HG02938 (cell line): ENCODE results near the gene SNX19.

Experiments used
- ATAC-seq: cut with Tn5 transposase; IDR thresholded peaks from one replicate; pipeline ENCODE4 v1.9.1; 2021; ENCODE audit warnings: mild to moderate bottlenecking, moderate library complexity; ENCODE audit not compliant: unreplicated experiment

SNX19 gene

GRCh38 chr11:130847517-130847916, 68.8 kb downstream of the SNX19 start:
- no peak for ATAC-seq

GRCh38 chr11:130846606-130847005, 69.7 kb downstream of the SNX19 start:
- no peak for ATAC-seq

GRCh38 chr11:130842001-130842400, 74.3 kb downstream of the SNX19 start:
- ATAC-seq = no peak

DNA sequence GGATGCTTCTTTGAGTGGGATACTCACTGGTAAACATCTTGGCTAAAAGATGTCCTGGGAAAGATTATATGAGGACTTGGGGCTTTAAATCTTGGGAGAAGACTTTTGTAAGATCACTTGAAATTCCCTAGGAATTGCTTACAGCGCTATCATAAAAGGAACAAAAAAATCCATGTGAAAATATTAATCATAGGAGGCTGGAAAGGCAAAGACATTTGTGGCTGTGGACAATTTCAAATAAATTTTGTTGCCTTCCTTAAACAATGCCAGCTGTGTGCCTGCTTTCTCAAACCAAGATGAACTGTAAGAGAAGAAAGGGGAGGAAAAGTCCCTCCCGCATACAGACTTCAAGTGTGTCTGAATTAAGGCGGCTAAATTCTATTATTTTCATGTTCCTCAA, 75.6 kb downstream of the SNX19 start:
- ATAC-seq = no peak

GRCh38 chr11:130839981-130840666, 76.2 kb downstream of the SNX19 start:
- no peak for ATAC-seq

DNA sequence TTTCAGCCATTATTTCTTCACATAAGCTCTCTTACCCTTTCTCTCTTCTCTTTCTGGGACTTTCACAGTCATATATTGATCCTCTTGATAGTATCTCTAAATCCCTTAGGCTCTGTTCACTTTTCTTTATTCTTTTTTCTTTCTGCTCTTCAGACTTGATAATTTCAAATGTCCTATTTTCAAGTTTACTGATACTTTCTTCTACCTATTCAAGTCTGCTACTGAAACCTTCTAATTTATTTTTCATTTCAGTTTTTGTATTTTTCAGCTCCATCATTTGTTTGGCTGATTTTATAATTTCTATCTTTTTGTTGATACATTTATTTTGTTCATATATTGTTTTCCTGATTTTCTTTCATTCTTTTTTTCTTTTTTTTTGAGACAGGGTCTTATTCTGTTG, 79.1 kb downstream of the SNX19 start:
- ATAC-seq = no peak

- ATAC-seq = no peak
Observed at GRCh38 chr11:130834886-130835285, 81.4 kb downstream of the SNX19 start.

DNA sequence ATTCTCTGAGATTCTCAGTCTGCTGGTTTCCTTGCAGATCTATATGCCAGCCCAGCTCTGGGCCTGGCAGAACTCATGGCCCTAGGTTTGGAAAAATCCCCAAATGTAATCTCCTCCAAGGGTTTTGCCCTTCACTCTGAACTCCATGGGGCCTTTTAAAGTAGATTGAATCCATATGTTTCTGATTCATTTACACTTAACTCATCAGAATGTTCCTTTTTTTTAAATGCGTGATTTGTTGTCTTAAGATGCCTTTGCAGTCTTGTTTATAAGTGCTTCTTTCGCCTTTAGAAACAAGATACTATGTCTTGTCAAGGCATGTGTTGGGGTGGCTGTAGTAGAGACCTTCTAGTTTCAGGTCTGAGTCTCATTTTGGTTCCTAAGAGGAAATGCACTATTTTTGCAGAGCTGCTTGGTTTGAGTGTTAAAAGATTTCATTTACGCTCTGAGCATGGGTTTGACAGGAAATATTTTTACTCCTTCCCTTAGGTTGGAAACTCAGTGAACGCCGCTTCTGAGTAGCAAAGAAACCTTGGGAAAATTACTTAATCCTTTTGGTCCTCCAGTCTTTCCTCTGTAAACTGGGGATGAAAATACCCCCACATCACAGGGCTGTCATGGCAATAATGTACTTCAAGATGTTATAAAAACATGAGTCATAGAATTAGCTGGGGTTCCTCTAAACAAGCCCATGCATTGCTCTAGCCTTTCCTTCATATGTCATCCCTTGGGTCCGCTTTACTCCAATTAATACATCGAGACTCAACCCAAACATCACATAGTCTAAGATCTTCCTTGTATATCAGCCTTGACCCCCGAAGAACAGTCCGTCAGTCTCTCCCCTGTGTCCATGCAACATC, 83.5 kb downstream of the SNX19 start:
- no peak for ATAC-seq

GRCh38 chr11:130831976-130832375, 84.3 kb downstream of the SNX19 start:
- ATAC-seq = no peak

- ATAC-seq = no peak
Observed at GRCh38 chr11:130831506-130831905, 84.8 kb downstream of the SNX19 start.

GRCh38 chr11:130830566-130830965, 85.7 kb downstream of the SNX19 start:
- no peak for ATAC-seq

GRCh38 chr11:130829920-130830511, 86.3 kb downstream of the SNX19 start:
- no peak for ATAC-seq

DNA sequence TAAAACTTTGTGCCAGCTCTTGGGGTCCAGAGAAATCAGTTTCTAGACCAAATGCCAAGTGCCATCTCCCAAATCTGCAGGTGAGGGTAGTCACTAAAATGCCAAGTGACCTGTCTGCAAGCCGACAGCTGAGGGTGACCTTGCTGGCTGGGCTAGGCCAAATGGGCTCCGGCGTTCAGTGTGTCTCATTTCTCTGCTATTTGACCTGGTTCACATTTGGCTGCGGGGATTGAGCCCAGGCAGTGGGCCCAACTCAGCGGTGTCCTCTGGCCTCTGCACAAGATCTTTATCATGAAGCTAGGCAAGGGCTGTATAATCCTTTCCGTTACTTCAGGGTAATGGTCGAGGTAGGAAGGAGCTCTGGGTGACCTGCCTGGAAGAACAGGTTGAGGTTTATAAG, 87.5 kb downstream of the SNX19 start:
- no peak for ATAC-seq

GRCh38 chr11:130827451-130828377, 88.6 kb downstream of the SNX19 start:
- no peak for ATAC-seq

GRCh38 chr11:130826572-130826971, 89.7 kb downstream of the SNX19 start:
- no peak for ATAC-seq

DNA sequence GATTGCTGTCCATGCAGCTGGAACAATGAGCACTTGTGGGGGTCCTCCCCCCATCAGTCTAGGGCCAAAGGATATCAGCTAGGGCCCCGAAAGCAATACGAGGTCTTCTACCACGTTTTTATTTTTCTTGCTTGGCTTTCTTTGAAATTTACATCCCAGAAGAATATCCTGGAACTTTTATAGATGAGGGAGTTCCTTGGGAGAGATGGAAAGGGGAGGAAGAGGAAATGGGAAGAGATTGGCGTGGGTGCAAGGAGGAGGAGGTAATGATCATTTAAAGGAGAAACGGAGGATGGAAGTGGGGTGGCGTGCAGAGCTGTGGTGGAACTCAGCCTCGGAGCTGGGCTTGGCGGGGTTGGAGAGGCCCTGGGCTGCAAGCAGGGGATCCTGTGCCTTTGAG, 90.3 kb downstream of the SNX19 start:
- no peak for ATAC-seq

DNA sequence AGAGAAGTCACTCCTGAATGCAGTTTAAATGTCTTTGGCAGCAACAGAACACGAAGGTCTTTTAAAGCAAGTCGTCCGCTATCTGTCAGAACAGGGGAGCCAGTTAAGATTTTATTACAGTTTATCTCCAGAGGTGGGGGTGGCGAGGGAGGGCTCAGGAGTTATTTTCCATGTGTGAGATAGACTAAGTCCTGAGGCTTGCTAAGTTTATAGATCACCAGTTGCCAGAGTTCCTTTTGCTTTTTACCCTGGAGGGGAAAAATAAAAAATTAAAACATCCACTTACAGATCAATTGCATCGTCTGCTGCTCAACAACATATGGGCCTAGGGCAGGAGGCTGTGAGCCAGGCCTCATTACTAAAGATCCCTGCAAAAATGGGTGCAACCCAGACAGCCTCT, 90.7 kb downstream of the SNX19 start:
- ATAC-seq = no peak
